GM12878 (cell line): Measurements from ENCODE around the gene BGLAP. TPM values are rescaled to one million over a fixed set of nuclear protein-coding genes. Genes with fewer than 3 reads are reported as not detected.

Experiments
- ATF2 ChIP-seq: IDR thresholded peaks from 2 replicates; pipeline ENCODE4 v1.6.1; 2012; ENCODE audit warnings: low read length, inconsistent platforms
- BACH1 ChIP-seq: fragments of 450-650 bp; IDR thresholded peaks from 2 replicates; pipeline ENCODE4 v1.6.1; 2017; ENCODE audit warnings: mild to moderate bottlenecking, borderline replicate concordance
- CBX3 ChIP-seq: fragments of 200-600 bp; sonication (generic); IDR thresholded peaks from 2 replicates; pipeline ENCODE4 v1.6.1; 2016; ENCODE audit warnings: low read depth, borderline replicate concordance
- ELK1 ChIP-seq: IDR thresholded peaks from 2 replicates; pipeline ENCODE4 v1.6.1; 2012; ENCODE audit warnings: low read depth, low read length, improper control_type of control experiment
- GABPA ChIP-seq: IDR thresholded peaks from 2 replicates; pipeline ENCODE4 v1.6.1; 2014; ENCODE audit warnings: antibody characterized with exemption, low read depth, mild to moderate bottlenecking, inconsistent platforms
- KDM1A ChIP-seq: fragments of 200-600 bp; sonication (generic); IDR thresholded peaks from 2 replicates; pipeline ENCODE4 v1.6.1; 2016; ENCODE audit warnings: borderline replicate concordance
- MYB ChIP-seq: fragments of 150-350 bp; IDR thresholded peaks from 2 replicates; pipeline ENCODE4 v1.6.1; 2014; ENCODE audit warnings: mild to moderate bottlenecking, low read depth, low read length, borderline replicate concordance
- NFIC ChIP-seq: IDR thresholded peaks from 2 replicates; pipeline ENCODE4 v1.6.1; 2012; ENCODE audit warnings: low read depth, mild to moderate bottlenecking, inconsistent platforms, low read length, moderate library complexity
- NFXL1 ChIP-seq: fragments of 450-650 bp; IDR thresholded peaks from 2 replicates; pipeline ENCODE4 v1.6.1; 2017; ENCODE audit warnings: antibody characterized with exemption, mild to moderate bottlenecking, borderline replicate concordance
- PKNOX1 ChIP-seq: fragments of 450-650 bp; IDR thresholded peaks from 2 replicates; pipeline ENCODE4 v1.6.1; 2016; ENCODE audit warnings: mild to moderate bottlenecking
- PRDM15 ChIP-seq: fragments of 450-650 bp; formaldehyde crosslinking; IDR thresholded peaks from 2 replicates; pipeline ENCODE4 v1.4.0; 2020; ENCODE audit warnings: mild to moderate bottlenecking, moderate library complexity
- SKIL ChIP-seq: fragments of 450-650 bp; IDR thresholded peaks from 2 replicates; pipeline ENCODE4 v1.6.1; 2017; ENCODE audit warnings: mild to moderate bottlenecking, low read depth, inconsistent platforms; ENCODE audit not compliant: poor library complexity, severe bottlenecking
- SMC3 ChIP-seq: IDR thresholded peaks from 2 replicates; pipeline ENCODE4 v1.6.1; 2011; ENCODE audit warnings: low read length, improper control_type of control experiment, borderline replicate concordance
- STAT1 ChIP-seq: fragments of 450-650 bp; conservative IDR thresholded peaks from 2 replicates; pipeline ENCODE4 v1.6.1; 2014; ENCODE audit warnings: antibody characterized with exemption, mild to moderate bottlenecking
- TARDBP ChIP-seq: IDR thresholded peaks from 2 replicates; pipeline ENCODE4 v1.6.1; 2016; ENCODE audit warnings: borderline replicate concordance
- ZNF384 ChIP-seq: IDR thresholded peaks from 2 replicates; pipeline ENCODE4 v1.6.1; 2012; ENCODE audit warnings: low read depth, mild to moderate bottlenecking, low read length, improper control_type of control experiment, borderline replicate concordance
- polyA plus RNA-seq, 11 experiments: library from polyadenylated mRNA; depleted of rRNA in 4 of 11; unstranded in 6 of 11; stranded (reverse) in 5 of 11; fragments of >200 nt; fragmentation: Nextera tagmentation in 4 of 11; fragmentation: Illumina TruSeq in 1 of 11; extraction: Ambion mirVana in 4 of 11; extraction: Trizol in 1 of 11; gene quantifications; 1 replicate in 1 of 11; 2 replicates in 10 of 11; pipeline versions ENCODE4 v1.2.1 to v1.2.3, GENCODE V29; 2011 to 2016; ENCODE audit warnings: inconsistent platforms in 2 of 11, missing spikeins in 2 of 11, low read depth in 1 of 11
- total RNA-seq, 4 experiments: library from RNA; depleted of rRNA in 3 of 4; stranded (reverse); fragments of >200 nt in 3 of 4; fragmentation: Illumina TruSeq in 1 of 4; extraction: Trizol in 1 of 4; gene quantifications; 2 replicates each; pipeline versions ENCODE4 v1.2.1 to v1.2.3, GENCODE V29; 2013 to 2021

The BGLAP gene
- total and polyA plus RNA-seq, 10 of the 15 experiments (the other 5 are each of a cell fraction or from before 2014, with no cell fraction given): 0.20 to 1.8 (median 0.40) TPM; not detected in 3

GRCh38 chr1:156193488-156194299 lies 48.3 kb upstream of the BGLAP start, which contains the start of gene SLC25A44 (continued):
- TF ChIP-seq PRDM15 (CRISPR knock-in tag): no peak
- peak; percentile 49 for TF ChIP-seq SKIL
- no peak for TF ChIP-seq SMC3
- no peak for TF ChIP-seq KDM1A
- TF ChIP-seq STAT1: no peak
- no peak for TF ChIP-seq CBX3
- TF ChIP-seq TARDBP: no peak
- peak; percentile 94 for TF ChIP-seq GABPA
- TF ChIP-seq NFXL1: no peak
- no peak for TF ChIP-seq MYB
- TF ChIP-seq NFIC: no peak
- TF ChIP-seq ATF2: no peak
- no peak for TF ChIP-seq ZNF384
- peak; percentile 86; the same call in 1 of the 2 replicates for TF ChIP-seq ELK1
- peak; percentile 93 for TF ChIP-seq PKNOX1
- TF ChIP-seq BACH1: no peak
